Brain microvascular endothelial cell (primary cell): Measurements from ENCODE around the gene ADARB2.

ENCODE experiments used
- DNase-seq: peaks from one replicate; pipeline ENCODE4 v3.0.0-alpha.2; 2020
- H3K27ac ChIP-seq: fragments of 250-450 bp; sonication (Bioruptor Pico); 2 replicates; pipeline ENCODE4 v1.5.1; 2020; ENCODE audit warnings: mild to moderate bottlenecking, moderate library complexity
- H3K27me3 ChIP-seq: fragments of 250-450 bp; sonication (Bioruptor Pico); replicated peaks from 2 replicates; pipeline ENCODE4 v1.5.1; 2020; ENCODE audit warnings: mild to moderate bottlenecking
- H3K36me3 ChIP-seq: fragments of 250-450 bp; sonication (Bioruptor Pico); replicated peaks from 2 replicates; pipeline ENCODE4 v1.5.1; 2020; ENCODE audit warnings: mild to moderate bottlenecking
- H3K4me3 ChIP-seq: 2 replicates; pipeline ENCODE4 v1.5.1; 2011; ENCODE audit warnings: low read depth, mild to moderate bottlenecking, control low read depth, low read length, moderate library complexity
- in situ Hi-C: cut with HindIII; loops from 2 replicates; pipeline ENCODE4 v1.10.0; 2017; ENCODE audit warnings: low sequenced_read_pairs, low pct_ligation_motif_present
- TF ChIP-seq, protein P1 (sequence below): IDR thresholded peaks from 2 replicates; pipeline ENCODE4 v1.5.1; 2011; ENCODE audit warnings: low read depth, mild to moderate bottlenecking, moderate library complexity, low read length, control low read depth, inconsistent platforms; ENCODE audit errors: missing control alignments

ADARB2 gene

DNA sequence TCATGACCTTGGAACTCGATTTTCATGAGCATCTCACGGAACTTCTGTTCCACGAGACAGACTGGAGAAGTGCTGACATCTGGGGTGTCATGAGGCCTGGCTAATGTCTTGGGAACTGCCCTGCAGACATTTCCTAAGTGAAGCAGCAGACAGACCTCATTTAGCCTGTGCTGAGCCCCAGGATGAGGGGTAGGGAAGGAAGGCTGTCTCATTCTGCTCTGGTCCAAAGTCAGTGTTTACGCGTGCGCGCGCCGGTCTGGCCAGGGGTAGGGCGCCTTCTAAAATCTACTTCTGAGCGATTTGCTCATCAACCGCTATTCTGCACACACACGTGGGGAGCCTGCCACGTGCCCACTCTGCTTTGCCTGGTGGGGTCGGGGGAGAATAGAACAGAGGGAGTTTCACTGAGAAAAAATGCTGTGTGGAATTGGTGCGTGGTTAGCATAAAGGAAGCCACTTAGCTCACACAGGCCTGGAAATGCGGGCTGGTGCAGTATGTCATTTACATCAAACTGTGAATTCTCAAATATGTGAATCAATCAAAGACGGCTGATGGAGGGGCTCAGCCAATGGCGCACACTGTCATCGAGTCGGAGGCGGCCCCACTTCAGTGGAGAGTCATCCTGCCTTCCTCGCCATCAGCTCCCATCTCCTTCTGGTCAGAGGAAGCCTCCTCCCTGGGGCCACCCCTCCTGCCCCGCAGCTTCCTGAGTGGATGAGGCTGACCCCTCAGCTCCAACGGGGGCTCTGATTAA, 335.1 kb downstream of the ADARB2 start:
- no peaks in the 10 kb centered on the region for H3K27me3 ChIP-seq
- H3K27ac ChIP-seq = no peak overlapping the region
- no peak overlapping the region for H3K4me3 ChIP-seq
- in situ Hi-C loops = no loop called here
- no peaks in the 10 kb centered on the region for H3K36me3 ChIP-seq
- no peak for DNase-seq
- TF ChIP-seq, protein P1, sequence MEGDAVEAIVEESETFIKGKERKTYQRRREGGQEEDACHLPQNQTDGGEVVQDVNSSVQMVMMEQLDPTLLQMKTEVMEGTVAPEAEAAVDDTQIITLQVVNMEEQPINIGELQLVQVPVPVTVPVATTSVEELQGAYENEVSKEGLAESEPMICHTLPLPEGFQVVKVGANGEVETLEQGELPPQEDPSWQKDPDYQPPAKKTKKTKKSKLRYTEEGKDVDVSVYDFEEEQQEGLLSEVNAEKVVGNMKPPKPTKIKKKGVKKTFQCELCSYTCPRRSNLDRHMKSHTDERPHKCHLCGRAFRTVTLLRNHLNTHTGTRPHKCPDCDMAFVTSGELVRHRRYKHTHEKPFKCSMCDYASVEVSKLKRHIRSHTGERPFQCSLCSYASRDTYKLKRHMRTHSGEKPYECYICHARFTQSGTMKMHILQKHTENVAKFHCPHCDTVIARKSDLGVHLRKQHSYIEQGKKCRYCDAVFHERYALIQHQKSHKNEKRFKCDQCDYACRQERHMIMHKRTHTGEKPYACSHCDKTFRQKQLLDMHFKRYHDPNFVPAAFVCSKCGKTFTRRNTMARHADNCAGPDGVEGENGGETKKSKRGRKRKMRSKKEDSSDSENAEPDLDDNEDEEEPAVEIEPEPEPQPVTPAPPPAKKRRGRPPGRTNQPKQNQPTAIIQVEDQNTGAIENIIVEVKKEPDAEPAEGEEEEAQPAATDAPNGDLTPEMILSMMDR = no peak

DNA sequence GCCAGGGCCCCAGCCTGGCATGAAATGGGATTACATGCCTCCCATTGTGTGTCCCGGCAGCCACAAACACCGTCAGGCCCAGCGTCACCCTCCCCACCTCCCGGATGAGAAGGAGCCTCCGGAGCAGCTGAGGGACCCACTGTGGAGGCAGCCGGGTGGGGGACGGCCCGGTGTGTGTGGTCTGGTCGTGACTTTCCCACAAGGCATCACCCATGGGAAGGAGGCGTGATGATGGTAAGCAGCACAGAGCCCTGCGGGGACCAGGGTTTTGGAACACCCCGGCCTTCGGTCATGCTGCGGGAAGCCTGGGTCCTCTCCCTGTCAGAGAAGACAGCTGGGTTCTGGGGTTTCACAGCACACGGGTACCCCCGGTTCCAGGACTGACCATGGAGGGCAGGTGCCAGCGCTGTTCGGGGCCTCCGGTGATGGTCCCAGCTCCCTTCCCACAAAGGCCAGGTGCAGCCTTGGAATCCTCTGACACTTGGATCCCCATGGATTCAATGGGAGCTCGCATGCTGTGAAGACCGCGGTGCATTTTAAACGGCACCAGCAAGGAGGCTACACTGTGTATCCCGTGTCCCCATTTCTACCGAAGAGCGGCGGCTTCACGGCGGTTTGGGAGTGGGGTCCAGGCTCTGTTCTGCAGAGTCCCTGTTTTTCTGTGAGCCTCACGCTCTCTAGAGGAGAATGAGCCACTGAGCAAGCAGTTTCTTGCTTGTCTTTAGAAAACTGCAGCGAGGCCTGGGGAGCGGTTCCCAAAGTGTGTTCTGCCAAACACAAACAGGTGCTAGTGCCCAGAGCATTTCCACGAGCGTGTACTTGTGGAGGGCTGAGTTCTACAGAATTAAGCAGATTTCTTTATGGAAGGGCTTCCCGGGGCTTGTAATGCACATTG, 336.0 kb downstream of the ADARB2 start:
- no peak for DNase-seq
- no peaks in the 10 kb centered on the region for H3K36me3 ChIP-seq
- TF ChIP-seq, protein P1 = no peak
- no peak overlapping the region for H3K4me3 ChIP-seq
- H3K27me3 ChIP-seq = no peaks in the 10 kb centered on the region
- in situ Hi-C loops = no loop called here
- no peak overlapping the region for H3K27ac ChIP-seq

DNA sequence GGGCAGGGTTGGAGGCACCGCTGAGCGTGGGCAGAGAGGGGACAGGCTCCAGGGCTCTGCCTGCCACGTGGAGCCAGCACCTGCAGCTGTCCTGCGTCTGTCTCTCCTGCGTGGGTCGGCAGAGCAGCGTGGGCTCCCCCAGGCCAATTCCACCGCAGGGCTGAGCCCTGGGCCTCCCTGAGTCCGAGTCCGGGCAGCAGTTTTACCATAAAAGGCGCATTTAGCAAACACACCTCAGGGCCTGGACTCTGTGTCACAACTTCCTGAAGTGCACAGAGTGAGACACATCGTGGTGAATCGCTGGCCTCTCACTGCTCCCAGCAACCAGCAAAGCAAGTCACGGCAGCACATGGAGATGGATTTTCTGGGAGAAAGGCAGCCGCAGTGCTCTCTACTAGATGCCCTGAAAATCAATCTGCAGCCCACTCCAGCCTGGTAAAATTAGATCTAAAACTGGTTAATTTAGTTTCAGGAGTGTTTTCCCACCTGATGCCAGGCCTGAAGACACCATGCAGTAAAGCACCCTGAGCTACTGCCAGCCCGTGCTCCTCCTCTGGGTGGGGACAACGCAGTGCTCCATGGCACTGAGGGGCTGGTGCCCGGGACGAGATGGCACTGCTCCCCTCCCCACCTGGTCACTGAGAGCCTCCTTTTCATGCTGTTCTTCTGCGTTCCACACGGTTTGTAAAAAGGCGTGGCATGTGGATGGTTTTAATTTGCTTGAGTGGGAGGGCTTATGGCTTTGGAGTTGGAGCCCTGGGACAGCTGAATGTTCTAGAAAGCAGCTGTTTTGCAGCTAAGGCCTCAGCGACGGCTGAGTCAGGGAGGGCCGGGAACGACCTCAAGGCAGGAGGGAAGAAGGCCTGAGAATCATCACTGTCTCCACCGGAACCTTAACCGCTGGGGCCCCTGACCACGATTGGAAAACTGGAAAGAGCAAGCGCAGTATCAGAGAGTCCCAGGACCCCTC, 336.9 kb downstream of the ADARB2 start:
- no peak overlapping the region for H3K27ac ChIP-seq
- TF ChIP-seq, protein P1 = no peak
- H3K36me3 ChIP-seq = no peaks in the 10 kb centered on the region
- no peaks in the 10 kb centered on the region for H3K27me3 ChIP-seq
- no peak overlapping the region for H3K4me3 ChIP-seq
- no peak for DNase-seq
- in situ Hi-C loops = no loop called here

DNA sequence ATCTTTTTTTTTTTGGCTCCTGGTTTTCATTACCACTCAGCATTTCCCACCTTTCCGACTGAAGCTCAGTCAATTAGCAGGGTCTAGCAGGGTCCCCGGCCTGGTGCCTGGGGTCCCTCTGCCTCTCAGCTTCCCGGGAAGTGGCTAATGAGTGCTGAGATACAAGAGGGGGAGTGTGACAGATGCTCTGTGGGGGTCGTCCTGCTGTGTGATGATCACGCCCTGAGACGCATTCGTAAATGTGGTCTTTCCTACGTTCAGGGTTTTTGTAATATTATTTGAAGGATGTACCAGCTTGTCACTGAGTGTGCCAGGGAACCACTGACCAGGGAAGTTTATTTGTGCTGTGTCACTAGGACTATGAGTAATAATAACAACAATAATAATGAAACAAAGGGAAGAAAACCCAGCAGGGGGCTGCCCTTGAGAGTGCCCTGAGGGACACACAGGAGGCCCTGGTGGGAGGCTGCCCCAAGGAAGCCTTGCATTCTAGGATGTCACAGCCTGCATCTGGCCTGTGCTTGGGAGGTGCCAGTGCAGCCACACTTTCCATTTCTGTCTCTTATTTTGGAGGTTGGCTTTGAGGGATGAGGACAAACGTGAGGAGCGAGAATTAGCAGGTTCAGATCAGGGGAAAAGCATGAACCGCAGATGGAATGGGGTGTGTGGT, 337.8 kb downstream of the ADARB2 start:
- no peak for DNase-seq
- H3K4me3 ChIP-seq = no peak overlapping the region
- H3K36me3 ChIP-seq = no peaks in the 10 kb centered on the region
- H3K27ac ChIP-seq = no peak overlapping the region
- H3K27me3 ChIP-seq = no peaks in the 10 kb centered on the region
- TF ChIP-seq, protein P1 = no peak
- in situ Hi-C loops = no loop called here
